ENCODE data around the gene TSPAN13.

GRCh38 chr7:16754856-16755317, 1.3 kb downstream of the TSPAN13 start:
- TF ChIP-seq RAD21 (conservative IDR thresholded peaks at IDR 0.05) (no peak), CTCF (IDR thresholded peaks at IDR 0.05; ENCODE audit: poor library complexity, severe bottlenecking) (no peak), EP300 (conservative IDR thresholded peaks at IDR 0.05; ENCODE audit: poor library complexity, severe bottlenecking) (no peak), REST (IDR thresholded peaks at IDR 0.05; ENCODE audit: borderline replicate concordance) (no peak), POLR2AphosphoS5 (IDR thresholded peaks at IDR 0.05) (no peak), EZH2 (IDR thresholded peaks at IDR 0.05; ENCODE audit: borderline replicate concordance, insufficient read depth, low read length, poor library complexity, severe bottlenecking) (no peak), MXI1 (conservative IDR thresholded peaks at IDR 0.05; ENCODE audit: poor library complexity, severe bottlenecking) (no peak)

Measured in neural cell (in vitro differentiated cells).